Measurements from ENCODE around the gene WSCD2.

Gene WSCD2

GRCh38 chr12:108166505-108166904 lies 37.4 kb downstream of the WSCD2 start:
- no peaks in the 10 kb centered on the region for H3K27me3 ChIP-seq (ENCODE audit: insufficient read depth, low read length)

GRCh38 chr12:108167974-108168373 lies 38.9 kb downstream of the WSCD2 start:
- H3K36me3 ChIP-seq (ENCODE audit: insufficient read depth, low read length): no peaks in the 10 kb centered on the region
- no peaks in the 10 kb centered on the region for H3K4me1 ChIP-seq (ENCODE audit: insufficient read depth, low read length)
- no peak overlapping the region for H3K4me3 ChIP-seq (ENCODE audit: low read length)
- H2AFZ ChIP-seq (ENCODE audit: low read depth, low read length): no peak overlapping the region
- no peaks in the 10 kb centered on the region for H3K9me3 ChIP-seq (ENCODE audit: low read length)
- no peaks in the 10 kb centered on the region for H3K27me3 ChIP-seq (ENCODE audit: insufficient read depth, low read length)

More at GRCh38 chr12:108166505-108166904, 37.4 kb downstream of the WSCD2 start:
- Histone ChIP-seq H3K4me3 (ENCODE audit: low read length) (no peak overlapping the region), H3K9me3 (ENCODE audit: low read length) (no peaks in the 10 kb centered on the region), H3K4me1 (ENCODE audit: insufficient read depth, low read length) (no peaks in the 10 kb centered on the region), H2AFZ (ENCODE audit: low read depth, low read length) (no peak overlapping the region), H3K36me3 (ENCODE audit: insufficient read depth, low read length) (no peaks in the 10 kb centered on the region)

DNA sequence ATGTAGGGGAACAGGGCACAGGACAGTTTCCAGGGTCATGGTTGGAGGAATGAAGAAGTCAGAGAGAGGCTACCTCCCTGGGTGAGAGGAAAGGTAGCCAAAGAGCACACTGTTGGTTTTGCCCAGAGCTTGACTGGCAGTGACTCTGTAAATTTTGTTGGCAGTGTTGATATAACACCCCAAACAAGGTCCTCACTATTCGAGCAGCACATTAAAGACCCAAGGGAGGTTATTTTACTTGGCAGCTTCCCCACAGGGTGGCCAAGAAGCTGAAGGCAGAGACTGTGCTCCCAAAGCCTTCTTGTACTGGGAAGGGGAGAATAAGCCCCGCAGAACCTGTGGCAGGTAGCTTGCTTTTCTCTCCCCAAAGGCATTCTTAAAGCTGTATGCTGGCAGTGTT lies 40.6 kb downstream of the WSCD2 start:
- no peaks in the 10 kb centered on the region for H3K27me3 ChIP-seq (ENCODE audit: insufficient read depth, low read length)

DNA sequence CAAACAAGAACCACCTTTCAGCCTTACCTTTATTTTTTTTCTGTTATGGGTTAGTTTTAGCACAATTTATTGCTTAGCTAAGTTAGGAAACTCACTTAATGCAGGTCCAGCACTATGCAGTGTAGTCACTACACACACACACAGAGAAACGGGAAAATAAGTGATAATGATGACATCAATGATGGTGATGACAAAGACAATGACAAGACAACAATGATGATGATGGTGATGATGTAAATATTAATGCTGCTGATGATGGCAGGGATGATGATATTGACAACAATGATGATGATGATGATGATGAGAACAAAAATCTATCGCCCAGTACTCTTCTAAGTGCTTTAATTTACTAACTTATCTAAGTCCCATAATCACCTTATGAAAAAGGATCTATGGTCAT lies 41.1 kb downstream of the WSCD2 start:
- Histone ChIP-seq H3K4me1 (ENCODE audit: insufficient read depth, low read length) (no peaks in the 10 kb centered on the region), H3K27me3 (ENCODE audit: insufficient read depth, low read length) (no peaks in the 10 kb centered on the region), H3K4me3 (ENCODE audit: low read length) (no peak overlapping the region), H2AFZ (ENCODE audit: low read depth, low read length) (no peak overlapping the region), H3K9me3 (ENCODE audit: low read length) (no peaks in the 10 kb centered on the region), H3K36me3 (ENCODE audit: insufficient read depth, low read length) (no peaks in the 10 kb centered on the region)

More for the DNA sequence above, 40.6 kb downstream of the WSCD2 start:
- H3K4me1 ChIP-seq (ENCODE audit: insufficient read depth, low read length): no peaks in the 10 kb centered on the region
- H3K36me3 ChIP-seq (ENCODE audit: insufficient read depth, low read length): no peaks in the 10 kb centered on the region
- H2AFZ ChIP-seq (ENCODE audit: low read depth, low read length): no peak overlapping the region
- H3K9me3 ChIP-seq (ENCODE audit: low read length): no peaks in the 10 kb centered on the region
- H3K4me3 ChIP-seq (ENCODE audit: low read length): no peak overlapping the region

- no peaks in the 10 kb centered on the region for H3K9me3 ChIP-seq (ENCODE audit: low read length)
- no peaks in the 10 kb centered on the region for H3K36me3 ChIP-seq (ENCODE audit: insufficient read depth, low read length)
- no peak overlapping the region for H3K4me3 ChIP-seq (ENCODE audit: low read length)
- no peak overlapping the region for H2AFZ ChIP-seq (ENCODE audit: low read depth, low read length)
- H3K27me3 ChIP-seq (ENCODE audit: insufficient read depth, low read length): no peaks in the 10 kb centered on the region
- H3K4me1 ChIP-seq (ENCODE audit: insufficient read depth, low read length): no peaks in the 10 kb centered on the region
Measured at GRCh38 chr12:108172033-108172432, 42.9 kb downstream of the WSCD2 start.

DNA sequence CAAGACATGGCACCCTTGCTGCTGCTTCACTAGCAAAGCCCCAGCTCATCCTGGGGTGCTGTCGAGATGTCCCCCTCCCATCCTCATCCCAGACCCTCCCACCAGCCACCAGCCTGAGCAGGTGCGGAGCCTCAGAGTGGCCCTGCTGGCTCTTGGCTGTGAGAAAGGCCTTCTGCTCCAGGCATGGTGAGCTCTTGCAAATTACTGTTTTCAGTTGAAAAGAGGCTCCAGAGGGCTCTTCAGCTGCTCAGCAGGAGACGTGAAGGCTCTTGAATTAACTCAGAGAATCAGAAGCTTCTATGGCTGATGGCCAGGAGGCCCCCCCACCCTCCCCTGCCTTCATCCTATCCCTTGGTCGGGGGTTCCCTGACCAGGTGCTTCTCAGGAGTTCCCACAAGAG lies 44.1 kb downstream of the WSCD2 start:
- H3K27me3 ChIP-seq (ENCODE audit: insufficient read depth, low read length): no peaks in the 10 kb centered on the region
- H3K36me3 ChIP-seq (ENCODE audit: insufficient read depth, low read length): no peaks in the 10 kb centered on the region
- no peaks in the 10 kb centered on the region for H3K9me3 ChIP-seq (ENCODE audit: low read length)
- no peak overlapping the region for H3K4me3 ChIP-seq (ENCODE audit: low read length)
- H3K4me1 ChIP-seq (ENCODE audit: insufficient read depth, low read length): no peaks in the 10 kb centered on the region
- H2AFZ ChIP-seq (ENCODE audit: low read depth, low read length): no peak overlapping the region

- Histone ChIP-seq H2AFZ (ENCODE audit: low read depth, low read length) (no peak overlapping the region), H3K4me3 (ENCODE audit: low read length) (no peak overlapping the region), H3K27me3 (ENCODE audit: insufficient read depth, low read length) (no peaks in the 10 kb centered on the region), H3K9me3 (ENCODE audit: low read length) (no peaks in the 10 kb centered on the region), H3K36me3 (ENCODE audit: insufficient read depth, low read length) (no peaks in the 10 kb centered on the region), H3K4me1 (ENCODE audit: insufficient read depth, low read length) (no peaks in the 10 kb centered on the region)
Measured at GRCh38 chr12:108173892-108174291, 44.8 kb downstream of the WSCD2 start.

DNA sequence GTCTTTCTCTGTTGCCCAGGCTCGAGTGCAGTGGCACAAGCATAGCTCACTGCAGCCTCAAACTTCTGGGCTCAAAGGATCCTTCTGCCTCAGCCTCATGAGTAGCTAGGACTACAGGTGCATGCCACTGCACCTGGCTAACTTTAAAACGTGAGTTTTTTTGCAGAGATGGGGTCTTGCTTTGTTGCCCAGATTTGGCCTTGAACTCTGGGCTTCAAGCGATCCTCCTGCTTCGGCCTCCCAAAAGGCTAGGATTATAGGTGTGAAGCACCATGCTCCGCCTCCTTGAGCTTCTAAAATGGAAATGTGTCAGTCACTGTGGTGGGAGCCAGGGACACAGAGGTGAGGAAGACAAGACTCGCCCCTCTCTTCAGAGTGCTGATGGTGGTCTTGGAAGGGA lies 45.6 kb downstream of the WSCD2 start:
- Histone ChIP-seq H3K36me3 (ENCODE audit: insufficient read depth, low read length) (no peaks in the 10 kb centered on the region), H3K4me1 (ENCODE audit: insufficient read depth, low read length) (no peaks in the 10 kb centered on the region), H3K27me3 (ENCODE audit: insufficient read depth, low read length) (no peaks in the 10 kb centered on the region), H3K4me3 (ENCODE audit: low read length) (no peak overlapping the region), H2AFZ (ENCODE audit: low read depth, low read length) (no peak overlapping the region), H3K9me3 (ENCODE audit: low read length) (no peaks in the 10 kb centered on the region)

GRCh38 chr12:108175310-108175709 lies 46.2 kb downstream of the WSCD2 start:
- H2AFZ ChIP-seq (ENCODE audit: low read depth, low read length): no peak overlapping the region
- H3K36me3 ChIP-seq (ENCODE audit: insufficient read depth, low read length): no peaks in the 10 kb centered on the region
- no peaks in the 10 kb centered on the region for H3K9me3 ChIP-seq (ENCODE audit: low read length)
- H3K27me3 ChIP-seq (ENCODE audit: insufficient read depth, low read length): no peaks in the 10 kb centered on the region
- H3K4me3 ChIP-seq (ENCODE audit: low read length): no peak overlapping the region
- H3K4me1 ChIP-seq (ENCODE audit: insufficient read depth, low read length): no peaks in the 10 kb centered on the region

GRCh38 chr12:108176292-108176691 lies 47.2 kb downstream of the WSCD2 start:
- Histone ChIP-seq H2AFZ (ENCODE audit: low read depth, low read length) (no peak overlapping the region), H3K4me1 (ENCODE audit: insufficient read depth, low read length) (no peaks in the 10 kb centered on the region), H3K27me3 (ENCODE audit: insufficient read depth, low read length) (no peaks in the 10 kb centered on the region), H3K4me3 (ENCODE audit: low read length) (no peak overlapping the region), H3K36me3 (ENCODE audit: insufficient read depth, low read length) (no peaks in the 10 kb centered on the region), H3K9me3 (ENCODE audit: low read length) (no peaks in the 10 kb centered on the region)

DNA sequence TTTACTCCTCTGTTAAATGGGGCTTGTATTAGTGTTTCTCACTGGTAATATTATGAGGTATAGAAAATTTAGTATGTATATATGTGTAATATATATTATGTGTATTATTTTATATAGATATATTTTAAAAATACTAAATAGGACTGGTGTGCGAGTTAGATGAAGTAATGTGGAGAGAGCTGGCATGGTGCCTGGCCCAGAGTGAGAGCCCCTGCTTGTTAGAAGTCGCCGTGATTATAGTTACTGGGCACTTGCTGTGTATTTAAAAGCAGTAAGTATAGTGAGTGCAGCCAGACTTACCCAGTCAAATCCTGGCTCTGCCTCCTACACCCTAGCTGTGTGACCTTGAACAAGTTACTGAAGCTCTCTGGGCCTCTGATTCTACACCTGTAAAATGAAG lies 48.0 kb downstream of the WSCD2 start:
- Histone ChIP-seq H3K27me3 (ENCODE audit: insufficient read depth, low read length) (no peaks in the 10 kb centered on the region), H2AFZ (ENCODE audit: low read depth, low read length) (no peak overlapping the region), H3K4me3 (ENCODE audit: low read length) (no peak overlapping the region), H3K9me3 (ENCODE audit: low read length) (no peaks in the 10 kb centered on the region), H3K36me3 (ENCODE audit: insufficient read depth, low read length) (no peaks in the 10 kb centered on the region), H3K4me1 (ENCODE audit: insufficient read depth, low read length) (no peaks in the 10 kb centered on the region)

DNA sequence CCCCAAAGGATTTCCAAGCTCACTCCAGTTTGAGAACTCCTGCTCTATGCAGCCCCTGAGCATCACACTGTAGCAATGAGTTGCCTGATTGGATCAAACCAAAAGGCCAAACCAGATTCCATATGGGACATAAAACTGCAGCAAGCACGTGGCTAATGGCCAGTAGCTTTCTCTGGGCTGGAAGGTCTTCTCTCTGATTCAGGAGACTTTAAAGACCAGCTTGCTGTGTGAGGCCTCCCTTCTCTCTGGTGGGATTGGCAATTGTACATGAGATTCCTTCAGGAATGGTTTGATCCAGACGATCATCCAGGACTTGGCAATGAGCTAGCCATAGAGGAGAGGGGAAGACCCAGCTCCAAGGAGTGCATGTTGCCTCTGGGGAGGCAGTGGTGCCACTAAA lies 50.2 kb downstream of the WSCD2 start:
- H3K27me3 ChIP-seq (ENCODE audit: insufficient read depth, low read length): no peaks in the 10 kb centered on the region
- no peaks in the 10 kb centered on the region for H3K36me3 ChIP-seq (ENCODE audit: insufficient read depth, low read length)
- no peak overlapping the region for H2AFZ ChIP-seq (ENCODE audit: low read depth, low read length)
- H3K4me1 ChIP-seq (ENCODE audit: insufficient read depth, low read length): no peaks in the 10 kb centered on the region
- no peak overlapping the region for H3K4me3 ChIP-seq (ENCODE audit: low read length)
- H3K9me3 ChIP-seq (ENCODE audit: low read length): no peaks in the 10 kb centered on the region

DNA sequence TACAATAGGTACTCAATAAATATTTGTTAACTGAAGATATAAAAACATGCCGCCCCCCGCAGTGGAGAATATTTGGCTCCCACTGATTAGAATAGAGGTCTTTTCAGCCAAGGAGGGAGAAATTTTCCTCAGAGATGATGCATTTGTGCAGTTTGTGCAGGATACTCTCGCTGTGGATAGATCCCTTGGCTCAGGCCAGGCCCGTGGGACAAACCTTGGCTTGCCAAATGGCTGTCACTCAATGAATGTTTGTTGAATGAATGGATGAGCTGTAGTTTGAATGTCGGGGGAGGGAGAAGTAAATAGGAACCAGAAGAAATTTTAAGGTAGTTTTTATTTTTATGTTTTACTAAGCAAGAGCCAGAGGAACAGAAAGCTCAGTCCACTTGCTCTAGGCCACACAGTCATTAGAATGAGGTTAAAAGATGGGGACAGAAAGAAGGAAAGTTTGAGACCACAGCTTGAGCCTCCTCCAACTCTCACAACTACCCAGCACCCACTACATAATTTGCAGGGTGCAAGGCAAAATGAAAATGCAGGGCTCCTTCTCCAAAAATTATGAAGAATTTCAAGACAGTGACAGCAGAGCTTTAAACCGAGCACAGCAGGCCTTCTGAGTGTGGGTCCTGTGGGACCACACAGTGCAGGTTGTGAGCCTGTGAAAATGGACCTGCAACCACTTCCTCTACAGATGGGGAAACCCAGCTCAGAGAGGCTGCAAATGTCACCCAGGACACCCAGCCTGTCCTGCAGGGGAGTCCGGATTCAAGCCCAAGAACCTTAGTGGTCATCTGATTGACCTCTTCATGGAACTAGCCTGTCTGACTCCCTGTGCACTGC lies 51.4 kb downstream of the WSCD2 start:
- H3K27me3 ChIP-seq (ENCODE audit: insufficient read depth, low read length): no peaks in the 10 kb centered on the region

DNA sequence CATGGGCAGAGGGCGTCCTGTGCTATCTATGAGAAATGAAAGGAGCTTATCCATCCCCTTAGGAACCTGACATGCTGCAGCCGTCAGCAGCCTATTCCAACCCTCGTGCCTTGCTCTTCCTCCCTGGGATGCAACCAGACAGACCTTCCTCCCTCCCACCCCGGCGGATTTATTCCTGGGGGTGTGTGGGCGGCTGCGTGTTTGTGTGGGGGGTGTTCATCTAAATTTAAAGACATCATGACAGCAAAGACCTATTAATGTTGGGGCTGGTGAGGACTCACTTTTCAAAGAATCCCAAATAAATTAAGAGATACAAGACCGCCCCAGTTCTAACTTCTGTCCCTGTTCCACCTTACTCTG lies 52.0 kb downstream of the WSCD2 start:
- Histone ChIP-seq H3K27me3 (ENCODE audit: insufficient read depth, low read length) (no peaks in the 10 kb centered on the region), H2AFZ (ENCODE audit: low read depth, low read length) (no peak overlapping the region), H3K9me3 (ENCODE audit: low read length) (no peaks in the 10 kb centered on the region), H3K36me3 (ENCODE audit: insufficient read depth, low read length) (no peaks in the 10 kb centered on the region), H3K4me3 (ENCODE audit: low read length) (no peak overlapping the region), H3K4me1 (ENCODE audit: insufficient read depth, low read length) (no peaks in the 10 kb centered on the region)

More for the DNA sequence above, 51.4 kb downstream of the WSCD2 start:
- Histone ChIP-seq H3K4me1 (ENCODE audit: insufficient read depth, low read length) (no peaks in the 10 kb centered on the region), H3K4me3 (ENCODE audit: low read length) (no peak overlapping the region), H3K9me3 (ENCODE audit: low read length) (no peaks in the 10 kb centered on the region), H2AFZ (ENCODE audit: low read depth, low read length) (no peak overlapping the region), H3K36me3 (ENCODE audit: insufficient read depth, low read length) (no peaks in the 10 kb centered on the region)
